K562 (cell line): ENCODE data around the gene FKBP8. TPM values are rescaled to one million over a fixed set of nuclear protein-coding genes. Genes with fewer than 3 reads are reported as not detected.

Experiments used
- ATAC-seq: fragments of 200-7000 bp; cut with Tn5 transposase; 3 replicates; pipeline ENCODE4 v1.9.1; 2020; ENCODE audit warnings: moderate library complexity
- BruUV-seq: library from RNA; stranded (reverse); fragments of 400-500 nt; replicated peaks from 2 replicates; lab custom pipeline; 2021; lab: Mats Ljungman, UMichigan
- CTCF ChIA-PET: fragments of 300-600 bp; formaldehyde crosslinking; extraction: SDS; loops from one replicate; lab custom pipeline; 2021; ENCODE audit warnings: low intra/inter-chr PET ratio; lab: Yijun Ruan, JAX
- POLR2A ChIA-PET: fragments of 300-600, 350-650 bp; sonication (Branson Sonifier 250); formaldehyde crosslinking; extraction: SDS; loops from one replicate; lab custom pipeline; 2021; ENCODE audit warnings: antibody characterized with exemption, inconsistent platforms; lab: Yijun Ruan, JAX
- DNase-seq, 4 experiments: peaks; one replicate each; pipeline versions ENCODE4 v3.0.0 to v3.0.0-alpha.2; 2011 to 2018; ENCODE audit warnings: low spot score in 3 of 4, mixed read lengths in 3 of 4; ENCODE audit errors: extremely low read depth in 1 of 4
- FAIRE-seq: peaks from 2 replicates; lab custom pipeline; 2011; peaks lifted over from hg19 to GRCh38; lab: Jason Lieb, UNC
- H2AFZ ChIP-seq: 2 replicates; pipeline ENCODE4 v1.6.0; 2011; ENCODE audit warnings: low read depth, low read length, control low read depth, inconsistent platforms
- H3K27ac ChIP-seq: fragments of 200-600 bp; 3 replicates; pipeline ENCODE4 v1.8.0; 2011; ENCODE audit warnings: low read depth, mild to moderate bottlenecking, control low read depth, inconsistent platforms, low read length, moderate library complexity, mixed read lengths; ENCODE audit errors: extremely low read depth
- H3K27me3 ChIP-seq, 2 experiments: fragments of 300-600 bp in 1 of 2; 2 replicates in 1 of 2; 3 replicates in 1 of 2; pipeline versions ENCODE4 v1.6.0 to v1.8.0; 2011; ENCODE audit warnings: inconsistent platforms in 2 of 2, low read length in 2 of 2, mild to moderate bottlenecking in 1 of 2, mixed read lengths in 1 of 2, moderate library complexity in 1 of 2; ENCODE audit not compliant: control insufficient read depth in 2 of 2, insufficient read depth in 2 of 2
- H3K36me3 ChIP-seq: fragments of 300-600 bp; 3 replicates; pipeline ENCODE4 v1.8.0; 2011; ENCODE audit warnings: mild to moderate bottlenecking, low read length, inconsistent platforms; ENCODE audit not compliant: control insufficient read depth, insufficient read depth
- H3K4me1 ChIP-seq, 2 experiments: fragments of 200-600 bp in 1 of 2; replicated peaks in 1 of 2; 2 replicates in 1 of 2; 3 replicates in 1 of 2; pipeline versions ENCODE4 v1.5.1 to v1.8.0; 2011; ENCODE audit warnings: inconsistent platforms in 2 of 2, low read length in 2 of 2, mild to moderate bottlenecking in 1 of 2, mixed read lengths in 1 of 2, moderate library complexity in 1 of 2; ENCODE audit not compliant: control insufficient read depth in 2 of 2, insufficient read depth in 2 of 2
- H3K4me2 ChIP-seq: 2 replicates; pipeline ENCODE4 v1.6.1; 2011; ENCODE audit warnings: low read length, control low read depth, inconsistent platforms, mixed read lengths; ENCODE audit not compliant: insufficient read depth
- H3K4me3 ChIP-seq: fragments of 200-600 bp; sonication (generic), shearing (Covaris generic); 2 replicates; pipeline ENCODE4 v1.5.1; 2016; ENCODE audit warnings: control low read depth, inconsistent platforms
- H3K79me2 ChIP-seq: fragments of 200-600 bp; 3 replicates; pipeline ENCODE4 v1.8.0; 2011; ENCODE audit warnings: low read length, inconsistent platforms; ENCODE audit not compliant: control insufficient read depth, insufficient read depth
- H3K9ac ChIP-seq, 2 experiments: 2 replicates each; pipeline versions ENCODE4 v1.6.0 to v1.6.1; 2011; ENCODE audit warnings: low read depth in 2 of 2, low read length in 2 of 2, control low read depth in 1 of 2, inconsistent platforms in 1 of 2, mild to moderate bottlenecking in 1 of 2, mixed read lengths in 1 of 2; ENCODE audit not compliant: insufficient read depth in 1 of 2
- H3K9me1 ChIP-seq: one replicate; pipeline ENCODE4 v1.6.0; 2011; ENCODE audit warnings: inconsistent platforms, mild to moderate bottlenecking, low read length, moderate library complexity; ENCODE audit not compliant: control insufficient read depth, insufficient read depth
- H3K9me3 ChIP-seq: replicated peaks from 2 replicates; pipeline ENCODE4 v1.5.1; 2011; ENCODE audit warnings: low read depth, low read length, inconsistent platforms; ENCODE audit not compliant: control insufficient read depth, insufficient read depth
- H4K20me1 ChIP-seq: replicated peaks from 2 replicates; pipeline ENCODE4 v1.6.1; 2011; ENCODE audit warnings: low read length, inconsistent platforms, mixed read lengths; ENCODE audit not compliant: control insufficient read depth, insufficient read depth
- MBD2 ChIP-seq: sonication (generic); IDR thresholded peaks from 2 replicates; pipeline ENCODE4 v1.6.1; 2016; ENCODE audit warnings: low read depth, borderline replicate concordance
- MTA1 ChIP-seq: fragments of 450-650 bp; IDR thresholded peaks from 2 replicates; pipeline ENCODE4 v1.6.1; 2017; ENCODE audit warnings: borderline replicate concordance
- NBN ChIP-seq: fragments of 450-650 bp; IDR thresholded peaks from 2 replicates; pipeline ENCODE4 v1.6.1; 2016; ENCODE audit warnings: low read depth, mild to moderate bottlenecking
- PTRF ChIP-seq: fragments of 450-650 bp; IDR thresholded peaks from 2 replicates; pipeline ENCODE4 v1.6.1; 2016; ENCODE audit warnings: mild to moderate bottlenecking, missing genetic modification characterization, missing compliant biosample characterization
- RREB1 ChIP-seq: fragments of 250-450 bp; sonication (Bioruptor Pico); IDR thresholded peaks from 2 replicates; pipeline ENCODE4 v1.4.0; 2020
- SMARCE1 ChIP-seq: fragments of 450-650 bp; IDR thresholded peaks from 2 replicates; pipeline ENCODE4 v1.7.1; 2016; ENCODE audit warnings: mild to moderate bottlenecking
- SPI1 ChIP-seq: IDR thresholded peaks from 2 replicates; pipeline ENCODE4 v1.6.1; 2011; ENCODE audit warnings: low read depth, low read length, control low read depth, borderline replicate concordance
- ZC3H4 ChIP-seq: sonication (generic); formaldehyde crosslinking; IDR thresholded peaks from 2 replicates; pipeline ENCODE4 v1.9.0; 2021; ENCODE audit warnings: missing genetic modification reagents, borderline replicate concordance
- ZNF280A ChIP-seq: fragments of 450-650 bp; IDR thresholded peaks from 2 replicates; pipeline ENCODE4 v1.6.1; 2018; ENCODE audit warnings: mild to moderate bottlenecking, low read depth; ENCODE audit not compliant: partially characterized antibody
- ZNF589 ChIP-seq: fragments of 200-800 bp; sonication (Bioruptor generic); IDR thresholded peaks from 2 replicates; pipeline ENCODE4 v1.6.1; 2016; ENCODE audit warnings: low read depth, missing genetic modification characterization, missing compliant biosample characterization
- WGBS: fragments of 100-300 bp; shearing (Covaris generic); methylation state at CpG from one replicate; pipeline ENCODE4 v1.1.6; 2016; ENCODE audit warnings: low coverage, mixed read lengths; ENCODE audit not compliant: insufficient coverage; ENCODE audit errors: missing lambda C conversion rate; 5-methylcytosine and 5-hydroxymethylcytosine counted together
- in situ Hi-C: fragments of 300-500 bp; cut with MboI; formaldehyde crosslinking; loops from 4 replicates; pipeline ENCODE4 v1.15.0; 2018; ENCODE audit warnings: inconsistent platforms, mixed read lengths
- intact Hi-C: fragments of 100-400 bp; cut with micrococcal nuclease; formaldehyde crosslinking; loops from 2 replicates; pipeline ENCODE4 v1.14.2; 2022
- polyA plus RNA-seq, 8 experiments: library from polyadenylated mRNA; depleted of rRNA in 4 of 8; stranded (reverse) in 5 of 8; unstranded in 3 of 8; fragments of >200 nt; fragmentation: Nextera tagmentation in 2 of 8; fragmentation: Illumina TruSeq in 1 of 8; extraction: Ambion mirVana in 2 of 8; extraction: Trizol in 1 of 8; gene quantifications; 2 replicates each; pipeline versions ENCODE4 v1.2.1 to v1.2.3, GENCODE V29; 2011 to 2014; ENCODE audit warnings: inconsistent platforms in 1 of 8, missing spikeins in 1 of 8
- total RNA-seq, 7 experiments: library from RNA; depleted of rRNA in 6 of 7; stranded (reverse); fragments of >200 nt in 6 of 7; fragmentation: Illumina TruSeq in 2 of 7; extraction: Trizol in 2 of 7; gene quantifications; 2 replicates each; pipeline versions ENCODE4 v1.2.1 to v1.2.3, GENCODE V29; 2011 to 2021; ENCODE audit warnings: low replicate concordance in 1 of 7

The FKBP8 gene
- total and polyA plus RNA-seq, 9 of the 15 experiments (the other 6 are each of a cell fraction or from before 2014, with no cell fraction given), result 0.46 to 236 (median 104) TPM

- no peak for TF ChIP-seq MTA1
- TF ChIP-seq SMARCE1, result no peak
- no peak for TF ChIP-seq PTRF (tag)
- TF ChIP-seq ZNF280A, result no peak
- TF ChIP-seq ZC3H4, result no peak
- TF ChIP-seq NBN, result no peak
- no peak for TF ChIP-seq ZNF589 (CRISPR knock-in tag)
These were observed 21.7 kb downstream of the FKBP8 start, which contains the start of gene ELL (continued) for GRCh38 chr19:18521692-18522123.

GRCh38 chr19:18520848-18521691 lies 22.3 kb downstream of the FKBP8 start:
- H3K9me3 ChIP-seq, result no peaks in the 10 kb centered on the region
- WGBS, result under 1% methylated on average over 35 of the region's 41 CpGs
- DNase-seq (peak in 3 of 4 experiments; percentile 50 to 52 (median 51)), FAIRE-seq (no peak), ATAC-seq (peak; percentile 2)
- peak overlapping the region; percentile 95 to 100 for H3K9ac ChIP-seq
- ChIA-PET POLR2A (interaction anchor here (0.5 to 7.0 kb wide), 10 partner anchors 12 to 1141 kb away, joined by 3 to 84 read pairs (median 4); no protein-coding TSS in a partner anchor), CTCF (no interaction called here)
- TSS peak; percentile 60 for BruUV-seq
- peaks cover 9 to 30% of the 10 kb centered on the region in 2 experiments for H3K4me1 ChIP-seq
- H3K79me2 ChIP-seq, result peaks cover 58% of the 10 kb centered on the region
- in situ Hi-C loops, result no loop called here
- peaks cover 13% of the 10 kb centered on the region for H3K36me3 ChIP-seq
- H3K4me2 ChIP-seq, result peak overlapping the region; percentile 98
- peaks cover 9% of the 10 kb centered on the region for H3K9me1 ChIP-seq
- intact Hi-C loops, result loop anchor here (2.0 to 5.0 kb wide), 4 partner anchors 34 to 68 kb away; partner anchors contain the start of genes KXD1, REX1BD and UBA52
- H4K20me1 ChIP-seq, result peaks cover 22% of the 10 kb centered on the region
- H3K4me3 ChIP-seq, result peak overlapping the region; percentile 95
- H3K27ac ChIP-seq, result peak overlapping the region; percentile 97
- H3K27me3 ChIP-seq, result no peaks in the 10 kb centered on the region
- H2AFZ ChIP-seq, result peak overlapping the region; percentile 85; the same call in 1 of the 2 replicates
- peak; percentile 55; the same call in 1 of the 2 replicates for TF ChIP-seq SPI1
- no peak for TF ChIP-seq RREB1 (CRISPR knock-in tag)
- no peak for TF ChIP-seq MBD2
